Measurements from ENCODE around the gene MRGPRG.

GRCh38 chr11:3232956-3233355 lies 14.3 kb upstream of the MRGPRG start:
- no peak for TF ChIP-seq CTCF (IDR thresholded peaks at IDR 0.05 in 8 of 11, conservative IDR thresholded peaks at IDR 0.05 in 3 of 11)
- no peak for TF ChIP-seq POLR2A (IDR thresholded peaks at IDR 0.05)

Measured in spleen (tissue), 7 donors.